NCI-H2196 treated with DMSO at 0.1 percent for 48 hours (cell line): ENCODE data around the gene IFFO2.
A peak's percentile ranks its signal among the peaks of the same experiment; 100 is the strongest.

Experiments used
- DNase-seq: peaks from one replicate; lab custom pipeline; 2025; ENCODE audit not compliant: unreplicated experiment; lab: John Stamatoyannopoulos, UW

The IFFO2 gene

GRCh38 chr1:18951818-18952391, 4.6 kb downstream of the IFFO2 start:
- no peak for DNase-seq

GRCh38 chr1:18951416-18951815, 5.1 kb downstream of the IFFO2 start:
- no peak for DNase-seq

GRCh38 chr1:18950401-18951026, 6.0 kb downstream of the IFFO2 start:
- DNase-seq, result no peak

- DNase-seq, result no peak
Observed at GRCh38 chr1:18949686-18950400, 6.6 kb downstream of the IFFO2 start.

- no peak for DNase-seq
Observed at GRCh38 chr1:18948913-18949685, 7.4 kb downstream of the IFFO2 start.

GRCh38 chr1:18948048-18948912, 8.2 kb downstream of the IFFO2 start:
- no peak for DNase-seq

- DNase-seq, result no peak
Observed at GRCh38 chr1:18947570-18947969, 8.9 kb downstream of the IFFO2 start.

- no peak for DNase-seq
Observed at GRCh38 chr1:18946550-18947381, 9.7 kb downstream of the IFFO2 start.

GRCh38 chr1:18945401-18945849, 11.1 kb downstream of the IFFO2 start:
- no peak for DNase-seq

GRCh38 chr1:18944810-18945209, 11.7 kb downstream of the IFFO2 start:
- no peak for DNase-seq

- DNase-seq, result no peak
Observed at GRCh38 chr1:18943914-18944572, 12.4 kb downstream of the IFFO2 start.

GRCh38 chr1:18943162-18943561, 13.3 kb downstream of the IFFO2 start:
- no peak for DNase-seq

- no peak for DNase-seq
Observed at GRCh38 chr1:18942340-18942739, 14.1 kb downstream of the IFFO2 start.

- peak; percentile 62 for DNase-seq
Observed at GRCh38 chr1:18941221-18942141, 15.0 kb downstream of the IFFO2 start.

- DNase-seq, result no peak
Observed at GRCh38 chr1:18940303-18941020, 16.0 kb downstream of the IFFO2 start.

- DNase-seq, result no peak
Observed at GRCh38 chr1:18939398-18940302, 16.8 kb downstream of the IFFO2 start.

- no peak for DNase-seq
Observed at GRCh38 chr1:18938707-18939070, 17.8 kb downstream of the IFFO2 start.
